Suprapubic skin (tissue), 3 donors: ENCODE measurements around the gene TRIM44.

Source experiments
- CTCF ChIP-seq, 2 donors: fragments of 200-600 bp in 1 of 2; fragments of 450-650 bp in 1 of 2; sonication (generic) in 1 of 2; IDR thresholded peaks; one replicate each; pipeline ENCODE4 v1.5.1; 2016 to 2019; ENCODE audit warnings: antibody characterized with exemption in 2 of 2, mild to moderate bottlenecking in 1 of 2, moderate library complexity in 1 of 2
- POLR2AphosphoS5 ChIP-seq, 3 donors: sonication (generic); formaldehyde crosslinking; IDR thresholded peaks; one replicate each; pipeline ENCODE4 v1.6.1; 2017; ENCODE audit warnings: antibody characterized with exemption in 3 of 3

DNA sequence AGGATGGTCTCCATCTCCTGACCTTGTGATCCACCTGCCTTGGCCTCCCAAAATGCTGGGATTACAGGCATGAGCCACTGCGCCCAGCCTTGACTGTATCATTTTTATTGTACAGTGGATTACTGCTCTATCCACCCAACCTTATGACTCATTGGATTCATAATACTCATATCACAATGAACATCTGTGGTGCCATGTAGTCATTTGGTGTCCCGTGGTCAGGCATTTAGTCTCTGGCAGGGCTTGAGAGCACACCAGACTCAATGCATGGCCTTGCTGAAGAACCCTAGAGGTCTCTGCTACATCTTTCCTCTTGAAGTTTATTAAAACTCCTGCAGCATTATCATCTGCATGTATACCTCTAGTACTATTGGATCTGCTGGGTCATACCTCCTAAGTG is 183.3 kb downstream of the TRIM44 start:
- TF ChIP-seq POLR2AphosphoS5 (IDR thresholded peaks at IDR 0.05): no peak
- TF ChIP-seq CTCF (IDR thresholded peaks at IDR 0.05): no peak
